Body of pancreas (tissue), 4 donors: ENCODE data around the gene SCUBE1. TPM values are rescaled to one million over a fixed set of nuclear protein-coding genes. Genes with fewer than 3 reads are reported as not detected.
A peak's percentile ranks its signal among the peaks of the same experiment; 100 is the strongest.

Experiments
- ATAC-seq: fragments of 150-250 bp; one replicate; pipeline ENCODE4 v1.9.1; 2016
- DNase-seq, 4 donors: peaks; one replicate each; pipeline ENCODE4 v3.0.0-alpha.2; 2019
- H3K27ac ChIP-seq, 4 donors: fragments of 200-600 bp; sonication (generic); 1 replicate in 3 of 4; 2 replicates in 1 of 4; pipeline versions ENCODE4 v1.5.1 to v1.6.1; 2016 to 2019; ENCODE audit warnings: mild to moderate bottlenecking in 1 of 4, mixed read lengths in 1 of 4, moderate library complexity in 1 of 4
- H3K27me3 ChIP-seq, 2 donors: fragments of 200-600 bp; sonication (generic); one replicate each; pipeline ENCODE4 v1.6.0; 2016; ENCODE audit warnings: mild to moderate bottlenecking in 1 of 2
- H3K36me3 ChIP-seq, 2 donors: fragments of 200-600 bp; sonication (generic); replicated peaks in 1 of 2; 2 replicates each; pipeline ENCODE4 v1.5.1; 2016; ENCODE audit warnings: low read depth in 2 of 2; ENCODE audit not compliant: insufficient read depth in 1 of 2
- H3K4me1 ChIP-seq: fragments of 200-600 bp; sonication (generic); one replicate; pipeline ENCODE4 v1.6.0; 2016
- H3K4me3 ChIP-seq, 2 donors: fragments of 200-600 bp; sonication (generic); 1 replicate in 1 of 2; 2 replicates in 1 of 2; pipeline ENCODE4 v1.5.1; 2016 to 2019
- H3K9me3 ChIP-seq, 3 donors: fragments of 200-600 bp; sonication (generic); 1 replicate in 2 of 3; 2 replicates in 1 of 3; pipeline ENCODE4 v1.5.1; 2016
- CTCF ChIP-seq, 7 experiments: fragments of 450-650 bp in 4 of 7; fragments of 200-600 bp in 3 of 7; sonication (generic) in 3 of 7; IDR thresholded peaks; one replicate each; pipeline ENCODE4 v1.5.1; 2016 to 2019; ENCODE audit warnings: antibody characterized with exemption in 7 of 7
- POLR2A ChIP-seq, 3 donors: fragments of 450-650 bp; IDR thresholded peaks; one replicate each; pipeline ENCODE4 v1.6.1; 2016; ENCODE audit warnings: antibody characterized with exemption in 3 of 3, mild to moderate bottlenecking in 2 of 3
- WGBS, 2 donors: methylation state at CpG; one replicate each; pipeline ENCODE4 v1.1.5; 2017; 5-methylcytosine and 5-hydroxymethylcytosine counted together
- intact Hi-C: fragments of 100-400 bp; cut with DNase I; formaldehyde crosslinking; loops from one replicate; pipeline ENCODE4 v1.15.1; 2023
- total RNA-seq, 2 donors: library from RNA; depleted of rRNA; stranded (reverse); fragments of >200 nt; gene quantifications; one replicate each; pipeline ENCODE4 v1.1.0, GENCODE V29; 2016

Gene SCUBE1
- total RNA-seq, 2 donors from 2014 or later = under 0.01 to 0.26 TPM

- H3K9me3 ChIP-seq = no peaks in the 10 kb centered on the region
- no peak overlapping the region for H3K4me3 ChIP-seq
- 79 to 86% methylated on average over 5 to 7 of the region's 7 CpGs for WGBS, 2 donors
- TF ChIP-seq CTCF (IDR thresholded peaks at IDR 0.05) (no peak), POLR2A (IDR thresholded peaks at IDR 0.05) (no peak)
- H3K27ac ChIP-seq = no peak overlapping the region
- no peak for DNase-seq
- no peaks in the 10 kb centered on the region for H3K27me3 ChIP-seq
- no peaks in the 10 kb centered on the region for H3K36me3 ChIP-seq
- H3K4me1 ChIP-seq = no peaks in the 10 kb centered on the region
- ATAC-seq = no peak
- intact Hi-C loops = no loop called here
Observed at GRCh38 chr22:43313890-43314474, 29.2 kb downstream of the SCUBE1 start.

GRCh38 chr22:43313244-43313889, 29.8 kb downstream of the SCUBE1 start:
- intact Hi-C loops = no loop called here
- peak in 2 of 4 donors; percentile 13 to 22 for DNase-seq
- H3K27ac ChIP-seq = no peak overlapping the region

GRCh38 chr22:43312608-43313007, 30.6 kb downstream of the SCUBE1 start:
- Histone ChIP-seq H3K36me3 (no peaks in the 10 kb centered on the region), H3K4me1 (no peaks in the 10 kb centered on the region), H3K27me3 (no peaks in the 10 kb centered on the region), H3K9me3 (no peaks in the 10 kb centered on the region), H3K27ac (no peak overlapping the region), H3K4me3 (no peak overlapping the region)
- 81% methylated on average over 9 of the region's 10 CpGs; no CpG with 5 or more reads in 1 of the 2 donors for WGBS, 2 donors
- TF ChIP-seq POLR2A (IDR thresholded peaks at IDR 0.05) (no peak), CTCF (IDR thresholded peaks at IDR 0.05) (no peak)
- no peak for ATAC-seq
- intact Hi-C loops = no loop called here
- DNase-seq = no peak

More at GRCh38 chr22:43313244-43313889, 29.8 kb downstream of the SCUBE1 start:
- ATAC-seq = no peak
- Histone ChIP-seq H3K36me3 (no peaks in the 10 kb centered on the region), H3K4me3 (no peak overlapping the region), H3K9me3 (no peaks in the 10 kb centered on the region), H3K27me3 (no peaks in the 10 kb centered on the region), H3K4me1 (no peaks in the 10 kb centered on the region)
- 68 to 80% methylated on average over 6 of the region's 6 CpGs for WGBS, 2 donors
- TF ChIP-seq CTCF (IDR thresholded peaks at IDR 0.05) (no peak), POLR2A (IDR thresholded peaks at IDR 0.05) (no peak)

- Histone ChIP-seq H3K4me3 (no peak overlapping the region), H3K4me1 (no peaks in the 10 kb centered on the region), H3K27me3 (no peaks in the 10 kb centered on the region), H3K27ac (no peak overlapping the region), H3K36me3 (no peaks in the 10 kb centered on the region), H3K9me3 (no peaks in the 10 kb centered on the region)
- TF ChIP-seq CTCF (IDR thresholded peaks at IDR 0.05) (no peak), POLR2A (IDR thresholded peaks at IDR 0.05) (no peak)
- ATAC-seq (no peak), DNase-seq (no peak)
- intact Hi-C loops = no loop called here
- WGBS, 2 donors = 95 to 100% methylated on average over 1 of the region's 1 CpG
Observed at GRCh38 chr22:43310798-43311197, 32.4 kb downstream of the SCUBE1 start.

GRCh38 chr22:43310311-43310710, 32.9 kb downstream of the SCUBE1 start:
- Histone ChIP-seq H3K9me3 (no peaks in the 10 kb centered on the region), H3K27ac (no peak overlapping the region), H3K4me3 (no peak overlapping the region), H3K27me3 (no peaks in the 10 kb centered on the region), H3K36me3 (no peaks in the 10 kb centered on the region), H3K4me1 (no peaks in the 10 kb centered on the region)
- TF ChIP-seq POLR2A (IDR thresholded peaks at IDR 0.05) (no peak), CTCF (IDR thresholded peaks at IDR 0.05) (no peak)
- ATAC-seq (no peak), DNase-seq (no peak)
- intact Hi-C loops = no loop called here
- 84 to 85% methylated on average over 5 of the region's 5 CpGs for WGBS, 2 donors
